ENCODE data around the gene CHST14.

DNA sequence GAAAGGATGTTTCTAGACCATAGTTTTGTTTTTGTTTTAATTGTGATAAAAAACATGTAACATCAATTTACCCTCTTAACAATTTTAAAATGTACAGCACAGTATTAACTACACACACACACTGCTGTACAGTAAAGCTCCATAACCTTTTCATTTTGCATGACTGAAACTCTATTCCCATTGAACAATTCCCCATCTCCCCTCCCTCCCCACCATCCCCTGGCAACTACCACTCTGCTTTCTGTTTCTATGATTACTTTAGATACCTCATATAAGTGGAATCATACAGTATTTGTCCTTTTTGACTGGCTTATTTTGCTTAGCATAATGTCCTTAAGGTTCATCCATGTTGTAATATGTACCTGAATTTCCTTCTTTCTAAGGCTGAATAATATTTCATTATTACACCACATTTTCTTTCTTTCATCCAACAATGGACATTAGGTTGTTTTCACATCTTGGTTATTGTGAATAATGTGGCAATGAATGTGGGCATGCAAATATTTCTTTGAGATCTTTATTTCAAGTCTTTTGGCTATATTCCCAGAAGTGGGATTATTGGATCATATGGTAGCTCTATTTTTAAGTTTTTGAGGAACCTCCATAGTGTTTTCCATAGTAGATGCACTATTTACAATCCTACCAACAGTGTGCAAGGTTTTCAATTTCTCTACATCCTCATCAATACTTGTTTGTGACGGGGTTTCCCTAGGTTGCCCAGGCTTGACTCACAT lies 10.7 kb downstream of the CHST14 start:
- TF ChIP-seq CTCF (conservative IDR thresholded peaks at IDR 0.05; ENCODE audit: low read depth, low read length) (no peak), EZH2 (IDR thresholded peaks at IDR 0.05; ENCODE audit: borderline replicate concordance, low read depth, low read length, poor library complexity, severe bottlenecking) (no peak)
